ENCODE data around the gene RNF130. TPM values are rescaled to one million over a fixed set of nuclear protein-coding genes. Genes with fewer than 3 reads are reported as not detected.

RNF130 gene
- total RNA-seq, 1 donor from 2014 or later, result 29.8 TPM

DNA sequence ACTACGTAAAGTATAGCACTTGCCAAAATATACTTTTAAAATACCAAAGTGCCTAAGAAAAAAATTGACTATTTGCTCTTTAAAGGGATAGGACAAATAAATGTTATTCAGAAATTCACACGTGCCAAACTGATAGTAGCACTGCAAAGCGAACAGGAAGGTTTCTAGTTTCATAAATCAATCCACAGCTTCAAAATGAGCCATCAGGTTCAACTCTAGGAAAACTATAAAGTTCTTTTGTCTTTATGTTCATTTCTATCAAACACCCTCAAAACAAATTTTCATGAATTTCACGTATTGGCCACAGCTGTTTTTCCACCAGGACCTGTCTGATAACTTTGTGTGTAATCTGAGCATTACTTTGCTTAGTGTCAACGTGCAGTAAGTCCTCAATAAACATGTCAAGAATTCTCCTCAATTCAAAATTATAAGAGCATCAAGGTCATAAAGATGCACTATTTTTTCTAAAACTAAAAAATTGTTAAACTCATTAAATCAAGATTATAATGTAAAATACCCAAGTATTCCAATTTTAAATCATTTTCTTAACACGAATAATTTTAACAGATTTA, 3.0 kb downstream of the RNF130 start:
- peaks cover 2% of the 10 kb centered on the region for H3K27me3 Mint-ChIP-seq (ENCODE audit: low read depth, unreplicated experiment)
- Histone ChIP-seq H3K4me3 (ENCODE audit: insufficient read depth, low read depth, low read length) (no peak overlapping the region), H3K79me2 (ENCODE audit: insufficient read depth, low read length) (peaks cover 71% of the 10 kb centered on the region), H3K9me3 (ENCODE audit: insufficient read depth, low read depth, low read length) (peaks cover 5% of the 10 kb centered on the region), H3K27me3 (ENCODE audit: insufficient read depth, low read length) (no peaks in the 10 kb centered on the region), H4K20me1 (ENCODE audit: insufficient read depth, low read length) (peaks cover 48% of the 10 kb centered on the region), H3K36me3 (ENCODE audit: insufficient read depth, low read length) (no peaks in the 10 kb centered on the region), H3K4me1 (ENCODE audit: insufficient read depth, low read length) (peaks cover 11% of the 10 kb centered on the region), H3K9ac (ENCODE audit: low read length) (peak overlapping the region; percentile 26), H3K4me2 (ENCODE audit: low read length) (peak overlapping the region; percentile 87), H2AFZ (ENCODE audit: low read depth, low read length) (no peak overlapping the region), H3K27ac (ENCODE audit: low read depth, low read length) (no peak overlapping the region)
- TF ChIP-seq CTCF (IDR thresholded peaks at IDR 0.05; ENCODE audit: insufficient read depth, low read depth, low read length) (no peak), EZH2 (IDR thresholded peaks at IDR 0.05; ENCODE audit: insufficient read depth, low read length) (no peak)
- peak overlapping the region; percentile 55 for H3K4me3 Mint-ChIP-seq (ENCODE audit: unreplicated experiment)
- DNase-seq (ENCODE audit: low read depth) (no peak), FAIRE-seq (no peak)
- H3K4me1 Mint-ChIP-seq (ENCODE audit: low read depth, unreplicated experiment), result peaks cover 22% of the 10 kb centered on the region
- peaks cover 5% of the 10 kb centered on the region for H3K9me3 Mint-ChIP-seq (ENCODE audit: unreplicated experiment)
- H3K36me3 Mint-ChIP-seq (ENCODE audit: low read depth, unreplicated experiment), result peaks cover 3% of the 10 kb centered on the region
- no peak overlapping the region for H3K27ac Mint-ChIP-seq (ENCODE audit: unreplicated experiment)

DNA sequence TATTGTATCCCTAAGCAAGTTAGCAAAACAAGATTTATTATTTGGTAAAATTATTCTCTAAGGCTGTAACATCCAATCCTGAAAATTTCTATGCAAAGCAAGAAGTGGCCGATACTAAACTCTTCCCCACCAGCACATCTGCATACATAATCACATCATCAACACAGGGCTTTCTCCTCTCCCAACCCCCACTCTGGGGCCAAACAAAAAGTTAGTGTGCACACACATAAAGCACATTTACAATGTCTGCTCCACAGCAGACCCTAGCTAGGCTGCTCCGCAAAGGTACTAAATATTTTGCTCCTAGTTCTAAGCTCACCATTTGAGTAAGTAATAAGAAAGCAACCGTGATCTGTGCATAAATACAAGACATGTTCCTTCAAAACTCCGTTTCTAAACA, 3.6 kb downstream of the RNF130 start:
- no peak for TF ChIP-seq CTCF (IDR thresholded peaks at IDR 0.05; ENCODE audit: insufficient read depth, low read depth, low read length)
- no peak for TF ChIP-seq EZH2 (IDR thresholded peaks at IDR 0.05; ENCODE audit: insufficient read depth, low read length)
- H3K4me2 ChIP-seq (ENCODE audit: low read length), result peak overlapping the region; percentile 61
- peaks cover 72% of the 10 kb centered on the region for H3K79me2 ChIP-seq (ENCODE audit: insufficient read depth, low read length)
- H3K27me3 ChIP-seq (ENCODE audit: insufficient read depth, low read length), result no peaks in the 10 kb centered on the region
- peaks cover 5% of the 10 kb centered on the region for H3K9me3 ChIP-seq (ENCODE audit: insufficient read depth, low read depth, low read length)
- Mint-ChIP-seq H3K4me3 (ENCODE audit: unreplicated experiment) (peak overlapping the region; percentile 55), H3K36me3 (ENCODE audit: low read depth, unreplicated experiment) (peaks cover 3% of the 10 kb centered on the region), H3K27me3 (ENCODE audit: low read depth, unreplicated experiment) (no peaks in the 10 kb centered on the region), H3K9me3 (ENCODE audit: unreplicated experiment) (peaks cover 3% of the 10 kb centered on the region), H3K27ac (ENCODE audit: unreplicated experiment) (no peak overlapping the region), H3K4me1 (ENCODE audit: low read depth, unreplicated experiment) (peaks cover 22% of the 10 kb centered on the region)
- no peak overlapping the region for H3K27ac ChIP-seq (ENCODE audit: low read depth, low read length)
- no peak overlapping the region for H2AFZ ChIP-seq (ENCODE audit: low read depth, low read length)
- H3K4me1 ChIP-seq (ENCODE audit: insufficient read depth, low read length), result peaks cover 11% of the 10 kb centered on the region
- peaks cover 48% of the 10 kb centered on the region for H4K20me1 ChIP-seq (ENCODE audit: insufficient read depth, low read length)
- H3K9ac ChIP-seq (ENCODE audit: low read length), result peak overlapping the region; percentile 26
- H3K4me3 ChIP-seq (ENCODE audit: insufficient read depth, low read depth, low read length), result peak overlapping the region; percentile 13
- DNase-seq (ENCODE audit: low read depth) (no peak), FAIRE-seq (no peak)
- H3K36me3 ChIP-seq (ENCODE audit: insufficient read depth, low read length), result no peaks in the 10 kb centered on the region

- Histone ChIP-seq H3K4me1 (ENCODE audit: insufficient read depth, low read length) (peaks cover 27% of the 10 kb centered on the region), H3K4me2 (ENCODE audit: low read length) (no peak overlapping the region), H3K36me3 (ENCODE audit: insufficient read depth, low read length) (no peaks in the 10 kb centered on the region), H2AFZ (ENCODE audit: low read depth, low read length) (no peak overlapping the region), H3K9ac (ENCODE audit: low read length) (no peak overlapping the region), H3K4me3 (ENCODE audit: insufficient read depth, low read depth, low read length) (no peak overlapping the region), H3K9me3 (ENCODE audit: insufficient read depth, low read depth, low read length) (no peaks in the 10 kb centered on the region), H4K20me1 (ENCODE audit: insufficient read depth, low read length) (peaks cover 39% of the 10 kb centered on the region), H3K27me3 (ENCODE audit: insufficient read depth, low read length) (no peaks in the 10 kb centered on the region), H3K79me2 (ENCODE audit: insufficient read depth, low read length) (peaks cover 78% of the 10 kb centered on the region), H3K27ac (ENCODE audit: low read depth, low read length) (no peak overlapping the region)
- no peak for DNase-seq (ENCODE audit: low read depth)
- no peak for FAIRE-seq
- Mint-ChIP-seq H3K27me3 (ENCODE audit: low read depth, unreplicated experiment) (no peaks in the 10 kb centered on the region), H3K36me3 (ENCODE audit: low read depth, unreplicated experiment) (peaks cover 7% of the 10 kb centered on the region), H3K4me3 (ENCODE audit: unreplicated experiment) (no peak overlapping the region), H3K27ac (ENCODE audit: unreplicated experiment) (no peak overlapping the region), H3K4me1 (ENCODE audit: low read depth, unreplicated experiment) (peaks cover 26% of the 10 kb centered on the region), H3K9me3 (ENCODE audit: unreplicated experiment) (peaks cover 7% of the 10 kb centered on the region)
- no peak for TF ChIP-seq CTCF (IDR thresholded peaks at IDR 0.05; ENCODE audit: insufficient read depth, low read depth, low read length)
- TF ChIP-seq EZH2 (IDR thresholded peaks at IDR 0.05; ENCODE audit: insufficient read depth, low read length), result no peak
Observed at GRCh38 chr5:180060192-180060591, 11.4 kb downstream of the RNF130 start.

Measured in astrocyte (in vitro differentiated cells and primary cell).